ENCODE measurements around the gene ELL. TPM values are rescaled to one million over a fixed set of nuclear protein-coding genes. Genes with fewer than 3 reads are reported as not detected.
A peak's percentile ranks its signal among the peaks of the same experiment; 100 is the strongest.

Gene ELL
- total and polyA plus RNA-seq, 9 of the 15 experiments (the other 6 are each of a cell fraction or from before 2014, with no cell fraction given), result 0.24 to 22.5 (median 4.1) TPM

DNA sequence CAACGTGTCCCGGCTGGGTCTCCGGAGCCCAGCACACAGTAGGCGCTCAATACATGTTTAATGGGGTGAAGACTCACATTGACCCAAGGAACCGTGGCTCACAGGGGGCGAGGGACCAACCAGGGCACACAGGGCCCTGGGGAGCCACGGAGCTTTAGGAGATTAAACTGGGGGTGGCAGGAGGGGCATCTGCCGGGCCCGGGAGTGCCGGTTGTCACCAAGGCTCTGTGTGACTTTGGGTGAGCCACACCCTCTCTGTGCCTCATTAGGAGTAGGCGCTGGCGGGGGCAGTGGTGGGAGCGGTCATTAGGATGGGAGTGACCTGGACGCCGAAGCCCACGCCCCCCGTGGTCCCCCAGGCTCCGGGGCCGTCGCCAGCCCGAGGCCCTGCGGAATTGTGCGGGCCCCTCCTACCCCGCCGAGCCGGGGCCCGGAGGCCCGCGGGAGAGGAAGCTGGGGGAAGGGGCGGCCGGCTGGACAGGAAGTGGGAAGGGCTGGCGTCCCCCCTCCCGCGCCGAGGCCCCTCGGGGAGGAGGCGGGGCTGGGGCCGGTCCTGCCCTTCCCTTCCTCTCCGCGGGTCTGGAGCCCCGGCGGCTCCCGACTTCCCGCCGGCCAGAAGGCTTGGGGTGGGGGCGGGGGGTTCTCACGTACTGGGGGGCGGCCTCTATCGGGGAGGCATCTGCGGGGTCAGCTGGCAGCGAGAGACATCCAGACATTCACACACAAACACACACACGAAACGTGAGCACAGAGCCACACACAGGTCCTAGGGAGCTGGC, 104.4 kb downstream of the ELL start (continued):
- TF ChIP-seq, protein P1, sequence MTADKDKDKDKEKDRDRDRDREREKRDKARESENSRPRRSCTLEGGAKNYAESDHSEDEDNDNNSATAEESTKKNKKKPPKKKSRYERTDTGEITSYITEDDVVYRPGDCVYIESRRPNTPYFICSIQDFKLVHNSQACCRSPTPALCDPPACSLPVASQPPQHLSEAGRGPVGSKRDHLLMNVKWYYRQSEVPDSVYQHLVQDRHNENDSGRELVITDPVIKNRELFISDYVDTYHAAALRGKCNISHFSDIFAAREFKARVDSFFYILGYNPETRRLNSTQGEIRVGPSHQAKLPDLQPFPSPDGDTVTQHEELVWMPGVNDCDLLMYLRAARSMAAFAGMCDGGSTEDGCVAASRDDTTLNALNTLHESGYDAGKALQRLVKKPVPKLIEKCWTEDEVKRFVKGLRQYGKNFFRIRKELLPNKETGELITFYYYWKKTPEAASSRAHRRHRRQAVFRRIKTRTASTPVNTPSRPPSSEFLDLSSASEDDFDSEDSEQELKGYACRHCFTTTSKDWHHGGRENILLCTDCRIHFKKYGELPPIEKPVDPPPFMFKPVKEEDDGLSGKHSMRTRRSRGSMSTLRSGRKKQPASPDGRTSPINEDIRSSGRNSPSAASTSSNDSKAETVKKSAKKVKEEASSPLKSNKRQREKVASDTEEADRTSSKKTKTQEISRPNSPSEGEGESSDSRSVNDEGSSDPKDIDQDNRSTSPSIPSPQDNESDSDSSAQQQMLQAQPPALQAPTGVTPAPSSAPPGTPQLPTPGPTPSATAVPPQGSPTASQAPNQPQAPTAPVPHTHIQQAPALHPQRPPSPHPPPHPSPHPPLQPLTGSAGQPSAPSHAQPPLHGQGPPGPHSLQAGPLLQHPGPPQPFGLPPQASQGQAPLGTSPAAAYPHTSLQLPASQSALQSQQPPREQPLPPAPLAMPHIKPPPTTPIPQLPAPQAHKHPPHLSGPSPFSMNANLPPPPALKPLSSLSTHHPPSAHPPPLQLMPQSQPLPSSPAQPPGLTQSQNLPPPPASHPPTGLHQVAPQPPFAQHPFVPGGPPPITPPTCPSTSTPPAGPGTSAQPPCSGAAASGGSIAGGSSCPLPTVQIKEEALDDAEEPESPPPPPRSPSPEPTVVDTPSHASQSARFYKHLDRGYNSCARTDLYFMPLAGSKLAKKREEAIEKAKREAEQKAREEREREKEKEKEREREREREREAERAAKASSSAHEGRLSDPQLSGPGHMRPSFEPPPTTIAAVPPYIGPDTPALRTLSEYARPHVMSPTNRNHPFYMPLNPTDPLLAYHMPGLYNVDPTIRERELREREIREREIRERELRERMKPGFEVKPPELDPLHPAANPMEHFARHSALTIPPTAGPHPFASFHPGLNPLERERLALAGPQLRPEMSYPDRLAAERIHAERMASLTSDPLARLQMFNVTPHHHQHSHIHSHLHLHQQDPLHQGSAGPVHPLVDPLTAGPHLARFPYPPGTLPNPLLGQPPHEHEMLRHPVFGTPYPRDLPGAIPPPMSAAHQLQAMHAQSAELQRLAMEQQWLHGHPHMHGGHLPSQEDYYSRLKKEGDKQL (CRISPR knock-in tag; IDR thresholded peaks at IDR 0.05; ENCODE audit: borderline replicate concordance), result no peak
- TF ChIP-seq ZNF436 (CRISPR knock-in tag; IDR thresholded peaks at IDR 0.05) (no peak), CBX5 (IDR thresholded peaks at IDR 0.05; ENCODE audit: borderline replicate concordance, low read depth) (no peak), ZNF589 (CRISPR knock-in tag; IDR thresholded peaks at IDR 0.05; ENCODE audit: low read depth) (no peak), SMARCC2 (IDR thresholded peaks at IDR 0.05; ENCODE audit: low read depth) (no peak), RFX7 (CRISPR knock-in tag; IDR thresholded peaks at IDR 0.05) (no peak), POLR2B (IDR thresholded peaks at IDR 0.05; ENCODE audit: low read depth, partially characterized antibody) (peak; percentile 44), NFATC3 (IDR thresholded peaks at IDR 0.05) (no peak)
- TF ChIP-seq, protein P2, sequence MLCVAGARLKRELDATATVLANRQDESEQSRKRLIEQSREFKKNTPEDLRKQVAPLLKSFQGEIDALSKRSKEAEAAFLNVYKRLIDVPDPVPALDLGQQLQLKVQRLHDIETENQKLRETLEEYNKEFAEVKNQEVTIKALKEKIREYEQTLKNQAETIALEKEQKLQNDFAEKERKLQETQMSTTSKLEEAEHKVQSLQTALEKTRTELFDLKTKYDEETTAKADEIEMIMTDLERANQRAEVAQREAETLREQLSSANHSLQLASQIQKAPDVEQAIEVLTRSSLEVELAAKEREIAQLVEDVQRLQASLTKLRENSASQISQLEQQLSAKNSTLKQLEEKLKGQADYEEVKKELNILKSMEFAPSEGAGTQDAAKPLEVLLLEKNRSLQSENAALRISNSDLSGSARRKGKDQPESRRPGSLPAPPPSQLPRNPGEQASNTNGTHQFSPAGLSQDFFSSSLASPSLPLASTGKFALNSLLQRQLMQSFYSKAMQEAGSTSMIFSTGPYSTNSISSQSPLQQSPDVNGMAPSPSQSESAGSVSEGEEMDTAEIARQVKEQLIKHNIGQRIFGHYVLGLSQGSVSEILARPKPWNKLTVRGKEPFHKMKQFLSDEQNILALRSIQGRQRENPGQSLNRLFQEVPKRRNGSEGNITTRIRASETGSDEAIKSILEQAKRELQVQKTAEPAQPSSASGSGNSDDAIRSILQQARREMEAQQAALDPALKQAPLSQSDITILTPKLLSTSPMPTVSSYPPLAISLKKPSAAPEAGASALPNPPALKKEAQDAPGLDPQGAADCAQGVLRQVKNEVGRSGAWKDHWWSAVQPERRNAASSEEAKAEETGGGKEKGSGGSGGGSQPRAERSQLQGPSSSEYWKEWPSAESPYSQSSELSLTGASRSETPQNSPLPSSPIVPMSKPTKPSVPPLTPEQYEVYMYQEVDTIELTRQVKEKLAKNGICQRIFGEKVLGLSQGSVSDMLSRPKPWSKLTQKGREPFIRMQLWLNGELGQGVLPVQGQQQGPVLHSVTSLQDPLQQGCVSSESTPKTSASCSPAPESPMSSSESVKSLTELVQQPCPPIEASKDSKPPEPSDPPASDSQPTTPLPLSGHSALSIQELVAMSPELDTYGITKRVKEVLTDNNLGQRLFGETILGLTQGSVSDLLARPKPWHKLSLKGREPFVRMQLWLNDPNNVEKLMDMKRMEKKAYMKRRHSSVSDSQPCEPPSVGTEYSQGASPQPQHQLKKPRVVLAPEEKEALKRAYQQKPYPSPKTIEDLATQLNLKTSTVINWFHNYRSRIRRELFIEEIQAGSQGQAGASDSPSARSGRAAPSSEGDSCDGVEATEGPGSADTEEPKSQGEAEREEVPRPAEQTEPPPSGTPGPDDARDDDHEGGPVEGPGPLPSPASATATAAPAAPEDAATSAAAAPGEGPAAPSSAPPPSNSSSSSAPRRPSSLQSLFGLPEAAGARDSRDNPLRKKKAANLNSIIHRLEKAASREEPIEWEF (CRISPR knock-in tag; IDR thresholded peaks at IDR 0.05), result no peak
- TF ChIP-seq, protein P3, sequence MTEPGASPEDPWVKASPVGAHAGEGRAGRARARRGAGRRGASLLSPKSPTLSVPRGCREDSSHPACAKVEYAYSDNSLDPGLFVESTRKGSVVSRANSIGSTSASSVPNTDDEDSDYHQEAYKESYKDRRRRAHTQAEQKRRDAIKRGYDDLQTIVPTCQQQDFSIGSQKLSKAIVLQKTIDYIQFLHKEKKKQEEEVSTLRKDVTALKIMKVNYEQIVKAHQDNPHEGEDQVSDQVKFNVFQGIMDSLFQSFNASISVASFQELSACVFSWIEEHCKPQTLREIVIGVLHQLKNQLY (CRISPR knock-in tag; conservative IDR thresholded peaks at IDR 0.05), result peak in 1 of 2 experiments; percentile 79; a peak in 1 of 4 replicates
